OCI-LY3 (cell line): ENCODE data around the gene CDH4.

ENCODE experiments used
- H2AFZ ChIP-seq: fragments of 200-600, 300-600 bp; shearing (Covaris generic); 2 replicates; pipeline ENCODE4 v1.6.0; 2014; ENCODE audit warnings: antibody characterized with exemption, low read depth, low read length
- H3K27ac ChIP-seq: fragments of 200-600, 300-600 bp; sonication (generic); 2 replicates; pipeline ENCODE4 v1.5.1; 2014; ENCODE audit warnings: mild to moderate bottlenecking, low read length, moderate library complexity, mixed read lengths
- H3K27me3 ChIP-seq: fragments of 200-600, 300-600 bp; sonication (generic); 2 replicates; pipeline ENCODE4 v1.6.1; 2014; ENCODE audit warnings: low read depth, low read length, mixed read lengths
- H3K36me3 ChIP-seq: fragments of 200-600, 300-600 bp; sonication (generic); replicated peaks from 2 replicates; pipeline ENCODE3; 2014; ENCODE audit warnings: low read depth, low read length, mixed read lengths
- H3K4me1 ChIP-seq: fragments of 300-600, 200-600 bp; sonication (generic); 2 replicates; pipeline ENCODE4 v1.6.1; 2014; ENCODE audit warnings: low read length, mixed read lengths
- H3K4me2 ChIP-seq: fragments of 200-600, 300-600 bp; sonication (generic); 2 replicates; pipeline ENCODE4 v1.6.1; 2014; ENCODE audit warnings: low read length, mixed read lengths
- H3K4me3 ChIP-seq: fragments of 300-600, 200-600 bp; sonication (generic); 2 replicates; pipeline ENCODE4 v1.5.1; 2014; ENCODE audit warnings: antibody characterized with exemption, mild to moderate bottlenecking, low read length, moderate library complexity
- H3K79me2 ChIP-seq: fragments of 300-600, 200-600 bp; shearing (Covaris generic); 2 replicates; pipeline ENCODE4 v1.6.1; 2014; ENCODE audit warnings: mild to moderate bottlenecking, low read length, mixed read lengths
- H3K9ac ChIP-seq: fragments of 300-600, 200-600 bp; shearing (Covaris generic); 2 replicates; pipeline ENCODE4 v1.6.0; 2014; ENCODE audit warnings: mild to moderate bottlenecking, low read length, moderate library complexity
- H3K9me3 ChIP-seq: fragments of 200-600, 300-600 bp; shearing (Covaris generic); 2 replicates; pipeline ENCODE4 v1.6.1; 2014; ENCODE audit warnings: low read length, mixed read lengths; ENCODE audit not compliant: insufficient read depth
- H4K20me1 ChIP-seq: fragments of 200-600, 300-600 bp; sonication (generic); 2 replicates; pipeline ENCODE4 v1.6.1; 2016; ENCODE audit warnings: low read length, mixed read lengths; ENCODE audit not compliant: insufficient read depth
- CTCF ChIP-seq: fragments of 200-600, 300-600 bp; sonication (generic); IDR thresholded peaks from 2 replicates; pipeline ENCODE4 v1.5.1; 2014; ENCODE audit warnings: antibody characterized with exemption, low read length, low read depth
- EZH2phosphoT487 ChIP-seq: fragments of 200-600 bp; shearing (Covaris generic); IDR thresholded peaks from 2 replicates; pipeline ENCODE4 v1.6.1; 2018; ENCODE audit warnings: antibody characterized with exemption, mixed run types, low read depth

CDH4 gene

GRCh38 chr20:61727761-61728160 is 475.7 kb downstream of the CDH4 start:
- Histone ChIP-seq H3K9ac (no peak overlapping the region), H4K20me1 (no peaks in the 10 kb centered on the region), H3K27ac (no peak overlapping the region), H3K4me3 (no peak overlapping the region), H2AFZ (no peak overlapping the region), H3K79me2 (no peaks in the 10 kb centered on the region), H3K9me3 (no peaks in the 10 kb centered on the region), H3K4me1 (no peaks in the 10 kb centered on the region), H3K4me2 (no peak overlapping the region), H3K36me3 (no peaks in the 10 kb centered on the region), H3K27me3 (no peaks in the 10 kb centered on the region)
- no peak for TF ChIP-seq CTCF
- TF ChIP-seq EZH2phosphoT487: no peak

- Histone ChIP-seq H2AFZ (no peak overlapping the region), H3K27me3 (no peaks in the 10 kb centered on the region), H3K4me2 (no peak overlapping the region), H3K36me3 (no peaks in the 10 kb centered on the region), H3K4me3 (no peak overlapping the region), H3K9ac (no peak overlapping the region), H4K20me1 (no peaks in the 10 kb centered on the region), H3K4me1 (no peaks in the 10 kb centered on the region), H3K27ac (no peak overlapping the region), H3K79me2 (no peaks in the 10 kb centered on the region), H3K9me3 (no peaks in the 10 kb centered on the region)
- TF ChIP-seq CTCF: no peak
- no peak for TF ChIP-seq EZH2phosphoT487
Observed at GRCh38 chr20:61728326-61728725, 476.3 kb downstream of the CDH4 start.

DNA sequence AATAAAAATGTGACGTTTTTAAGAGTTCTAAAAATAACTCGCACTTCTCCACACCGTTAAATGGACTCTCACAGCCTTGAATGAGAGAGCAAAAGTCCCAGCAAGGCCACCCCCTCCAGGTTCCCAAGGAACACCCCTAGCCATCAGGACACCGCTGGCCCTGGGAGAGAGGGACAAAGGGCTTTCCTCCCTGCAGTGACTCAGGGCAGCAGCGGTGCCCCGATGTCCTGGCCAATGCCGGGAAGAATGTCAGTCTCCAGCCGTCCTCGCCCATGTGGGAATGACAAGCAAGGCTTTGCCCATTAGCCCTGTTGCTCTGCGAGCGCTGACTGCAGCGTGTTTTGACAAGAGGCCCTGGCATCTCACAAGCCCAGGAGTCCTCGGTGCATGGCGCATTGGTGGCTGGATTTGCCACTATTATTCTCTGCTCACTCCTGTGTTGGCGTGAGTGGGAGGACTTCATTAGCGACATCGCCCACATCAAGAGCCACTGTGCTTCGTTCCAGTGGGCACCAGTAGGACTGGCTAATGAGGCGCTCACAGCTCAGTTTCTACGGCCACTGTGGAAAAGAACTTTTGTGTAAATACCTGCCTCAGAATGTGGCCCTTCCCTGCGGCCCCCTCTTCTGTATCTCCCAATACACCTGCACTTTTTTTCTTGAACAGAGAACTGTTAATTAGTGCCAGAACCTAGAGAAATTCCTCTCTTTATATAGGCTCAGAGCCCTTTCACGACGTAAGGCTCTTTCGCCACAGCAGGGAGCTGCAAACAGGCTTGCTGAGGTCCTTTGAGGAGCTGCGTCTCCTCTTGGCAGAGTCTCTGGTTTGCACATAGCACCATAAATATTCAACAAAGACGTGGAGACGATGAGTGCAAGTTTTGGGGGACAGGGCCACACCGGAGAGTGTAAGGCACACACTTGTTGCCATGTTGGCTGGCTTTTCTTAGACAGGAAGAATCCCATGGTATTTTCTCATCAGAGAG is 477.0 kb downstream of the CDH4 start:
- no peak overlapping the region for H2AFZ ChIP-seq
- no peaks in the 10 kb centered on the region for H3K79me2 ChIP-seq
- no peak overlapping the region for H3K4me3 ChIP-seq
- H3K4me1 ChIP-seq: no peaks in the 10 kb centered on the region
- H3K27ac ChIP-seq: no peak overlapping the region
- no peak overlapping the region for H3K4me2 ChIP-seq
- no peaks in the 10 kb centered on the region for H4K20me1 ChIP-seq
- TF ChIP-seq EZH2phosphoT487: no peak
- TF ChIP-seq CTCF: no peak
- H3K9ac ChIP-seq: no peak overlapping the region
- H3K27me3 ChIP-seq: no peaks in the 10 kb centered on the region
- H3K9me3 ChIP-seq: no peaks in the 10 kb centered on the region
- no peaks in the 10 kb centered on the region for H3K36me3 ChIP-seq

DNA sequence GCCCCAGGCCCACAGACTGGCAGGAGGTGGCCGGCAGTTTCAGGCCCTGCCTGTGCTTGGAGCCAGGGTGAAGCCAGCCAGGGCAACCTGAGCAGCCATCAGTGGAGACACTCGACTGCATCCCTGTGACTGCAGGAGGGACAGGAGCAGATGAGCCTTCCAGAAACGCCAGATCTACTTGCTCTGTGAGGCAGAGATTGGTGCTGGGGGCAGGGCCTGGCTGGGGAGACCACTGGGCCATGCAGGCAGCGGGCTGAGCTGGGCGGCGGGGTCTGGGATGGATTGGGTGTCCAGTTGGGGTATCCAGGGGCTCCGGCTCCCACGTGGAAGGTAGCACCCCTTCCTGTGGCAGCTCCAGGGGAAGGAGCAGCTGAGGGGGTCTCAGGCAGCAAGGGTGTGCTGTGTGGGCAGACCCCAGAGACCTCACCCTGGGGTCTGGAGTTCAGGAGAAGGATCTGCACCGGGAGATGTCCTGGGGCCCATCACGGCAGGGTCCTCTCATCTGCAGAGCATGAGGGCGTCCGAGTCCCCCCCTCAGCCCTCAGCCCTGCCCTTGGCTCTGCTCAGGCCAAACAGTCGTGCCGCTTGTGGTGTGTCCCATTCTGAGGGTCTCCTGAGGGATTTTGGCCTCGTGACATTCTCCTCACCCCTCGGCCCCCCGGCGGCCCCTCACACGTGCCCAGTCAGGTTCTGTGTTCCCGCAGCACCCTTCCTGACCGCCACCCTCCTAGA is 478.7 kb downstream of the CDH4 start:
- H3K9ac ChIP-seq: no peak overlapping the region
- no peak for TF ChIP-seq EZH2phosphoT487
- no peak for TF ChIP-seq CTCF
- H3K79me2 ChIP-seq: no peaks in the 10 kb centered on the region
- no peaks in the 10 kb centered on the region for H3K27me3 ChIP-seq
- no peaks in the 10 kb centered on the region for H3K9me3 ChIP-seq
- no peaks in the 10 kb centered on the region for H3K4me1 ChIP-seq
- no peaks in the 10 kb centered on the region for H4K20me1 ChIP-seq
- no peak overlapping the region for H2AFZ ChIP-seq
- H3K36me3 ChIP-seq: no peaks in the 10 kb centered on the region
- no peak overlapping the region for H3K4me2 ChIP-seq
- no peak overlapping the region for H3K4me3 ChIP-seq
- H3K27ac ChIP-seq: no peak overlapping the region
